Suprapubic skin (tissue), 3 donors: ENCODE measurements around the gene UGT1A8.

ENCODE experiments used
- EP300 ChIP-seq: sonication (generic); formaldehyde crosslinking; IDR thresholded peaks from one replicate; pipeline ENCODE4 v1.6.1; 2017; ENCODE audit warnings: antibody characterized with exemption
- TF ChIP-seq, protein P1 (sequence below), 2 donors: fragments of 200-600 bp in 1 of 2; fragments of 450-650 bp in 1 of 2; sonication (generic) in 1 of 2; IDR thresholded peaks; one replicate each; pipeline ENCODE4 v1.5.1; 2016 to 2019; ENCODE audit warnings: antibody characterized with exemption in 2 of 2, mild to moderate bottlenecking in 1 of 2, moderate library complexity in 1 of 2

DNA sequence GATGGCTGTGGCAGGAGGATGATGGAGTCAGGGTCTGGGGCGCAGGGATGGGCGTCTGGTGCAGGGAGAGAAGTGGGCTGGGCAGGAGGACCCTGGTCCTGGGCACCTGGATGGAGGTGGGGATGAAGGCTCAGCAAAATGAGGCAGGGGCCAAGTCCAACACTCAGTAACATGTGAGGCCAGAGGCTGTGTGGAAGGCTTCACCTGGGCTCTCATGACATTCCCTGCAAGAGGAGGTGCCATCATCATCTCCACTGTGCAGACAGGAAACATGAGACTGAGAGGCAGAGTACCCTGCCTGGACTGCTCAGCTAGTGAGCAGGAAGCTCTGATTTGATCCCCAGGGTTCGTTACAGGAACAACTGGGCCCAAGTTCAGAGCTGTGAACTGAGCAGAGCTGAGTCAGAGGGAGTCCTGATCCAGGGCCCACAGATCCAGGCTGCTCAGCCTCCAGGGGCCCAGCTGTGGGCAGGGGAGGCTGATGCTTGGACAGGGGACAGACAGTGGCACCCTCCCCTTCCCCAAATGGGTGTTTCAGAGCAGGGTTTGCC lies 200.0 kb downstream of the UGT1A8 start:
- TF ChIP-seq, protein P1, sequence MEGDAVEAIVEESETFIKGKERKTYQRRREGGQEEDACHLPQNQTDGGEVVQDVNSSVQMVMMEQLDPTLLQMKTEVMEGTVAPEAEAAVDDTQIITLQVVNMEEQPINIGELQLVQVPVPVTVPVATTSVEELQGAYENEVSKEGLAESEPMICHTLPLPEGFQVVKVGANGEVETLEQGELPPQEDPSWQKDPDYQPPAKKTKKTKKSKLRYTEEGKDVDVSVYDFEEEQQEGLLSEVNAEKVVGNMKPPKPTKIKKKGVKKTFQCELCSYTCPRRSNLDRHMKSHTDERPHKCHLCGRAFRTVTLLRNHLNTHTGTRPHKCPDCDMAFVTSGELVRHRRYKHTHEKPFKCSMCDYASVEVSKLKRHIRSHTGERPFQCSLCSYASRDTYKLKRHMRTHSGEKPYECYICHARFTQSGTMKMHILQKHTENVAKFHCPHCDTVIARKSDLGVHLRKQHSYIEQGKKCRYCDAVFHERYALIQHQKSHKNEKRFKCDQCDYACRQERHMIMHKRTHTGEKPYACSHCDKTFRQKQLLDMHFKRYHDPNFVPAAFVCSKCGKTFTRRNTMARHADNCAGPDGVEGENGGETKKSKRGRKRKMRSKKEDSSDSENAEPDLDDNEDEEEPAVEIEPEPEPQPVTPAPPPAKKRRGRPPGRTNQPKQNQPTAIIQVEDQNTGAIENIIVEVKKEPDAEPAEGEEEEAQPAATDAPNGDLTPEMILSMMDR (IDR thresholded peaks at IDR 0.05): no peak
- no peak for TF ChIP-seq EP300
